A549 treated with GW870086 at 1 μM for 4 hours (cell line): ENCODE data around the gene PHLDA3. TPM values are rescaled to one million over a fixed set of nuclear protein-coding genes. Genes with fewer than 3 reads are reported as not detected.

Source experiments
- total RNA-seq: library from RNA; stranded (reverse); fragments of 200-300 nt; extraction: Qiagen RNA extraction; gene quantifications from 5 replicates; pipeline ENCODE4 v1.2.3, GENCODE V29; 2022; ENCODE audit warnings: low read depth

Gene PHLDA3
- total RNA-seq = 96.2 to 174 TPM (median 149 TPM) in 5 replicates

DNA sequence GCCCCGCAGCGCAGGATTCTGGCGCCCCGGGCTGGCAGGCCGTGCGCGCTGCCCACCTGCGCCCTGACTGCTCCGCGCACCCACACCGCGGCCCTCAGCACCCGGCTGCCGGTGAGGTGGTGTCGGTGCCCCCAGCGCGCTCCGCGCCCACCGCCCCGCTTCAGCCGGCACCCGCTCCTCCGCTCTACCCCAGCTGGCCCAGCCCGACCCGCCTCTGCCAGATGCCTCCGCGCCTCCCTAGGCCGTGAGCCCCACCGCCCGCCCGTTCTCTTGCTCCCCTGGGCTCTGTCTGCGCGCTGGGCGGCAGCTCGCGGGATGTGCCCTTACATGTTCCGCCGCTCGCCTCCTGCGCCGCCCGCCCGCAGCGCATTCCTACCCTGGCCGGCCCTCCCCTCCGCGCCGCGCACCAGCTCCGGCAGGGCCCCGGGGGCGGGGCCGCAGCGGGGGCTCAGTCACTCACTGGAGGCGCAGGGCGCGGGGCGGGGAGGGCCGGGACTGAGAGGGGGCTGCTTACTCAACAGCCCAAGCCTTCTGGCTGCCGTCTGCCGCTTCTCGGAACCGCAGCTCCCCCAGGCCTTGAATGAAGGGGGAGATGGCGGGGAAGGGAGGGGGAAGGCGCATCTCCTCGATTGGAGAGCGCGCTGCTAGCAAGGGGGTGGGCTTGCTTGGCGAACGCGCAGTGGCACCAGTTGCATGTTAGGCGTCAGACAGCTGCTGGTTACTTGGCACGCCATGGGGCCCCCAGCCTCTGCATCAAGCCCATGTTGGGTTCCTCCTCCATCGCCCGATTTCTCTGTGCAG lies at the start of gene PHLDA3:
TSS of gene PHLDA3 (minus strand) at position 345 of the 801 bp plus-strand sequence. CDS start 402 bp downstream, outside the sequence.

DNA sequence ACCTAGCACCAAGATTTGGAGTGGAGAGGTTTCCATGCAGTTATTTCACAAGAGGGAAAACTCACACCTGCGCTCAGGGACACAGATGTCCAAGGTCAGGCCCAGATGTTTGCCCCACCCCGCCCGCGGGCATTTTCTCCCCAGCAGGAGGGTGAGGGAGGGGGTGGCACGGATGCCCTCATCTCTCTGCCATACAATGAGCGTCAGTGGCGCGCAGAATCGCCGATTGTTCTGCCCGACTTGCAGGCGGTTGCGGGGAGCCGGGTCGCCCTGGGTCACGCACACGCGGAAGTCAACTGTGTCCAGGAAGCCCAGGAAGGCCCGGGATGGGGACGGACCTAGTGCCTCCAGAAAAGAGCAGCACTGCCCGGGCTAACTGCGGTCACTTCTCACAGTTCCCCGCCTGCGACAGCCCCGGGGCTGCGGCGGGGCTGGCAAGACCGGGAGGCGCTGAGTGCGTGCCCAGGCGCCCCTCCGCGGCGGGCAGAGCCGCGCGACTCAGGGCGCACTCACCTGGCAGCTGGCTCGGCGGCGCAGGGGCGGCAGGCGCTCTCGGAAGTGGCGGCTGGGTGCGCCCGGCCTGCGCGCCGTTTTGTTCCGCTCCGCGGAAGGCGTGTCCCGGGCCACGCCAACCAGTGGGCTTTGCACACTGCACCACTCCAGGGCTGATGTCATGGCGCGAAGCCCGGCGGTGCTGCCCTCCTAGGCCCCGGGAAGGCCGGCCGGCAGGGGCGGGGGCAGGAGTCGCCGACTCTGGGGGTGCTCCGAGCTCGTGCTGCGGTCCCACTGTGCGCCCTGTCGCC lies 37.8 kb upstream of the PHLDA3 start, which contains the start of gene CSRP1:
TSS of gene CSRP1 (minus strand) at position 567 of the 803 bp plus-strand sequence. CDS start 10,820 bp downstream, outside the sequence.

Other genes starting within 250 kb of the PHLDA3 start
- 0.02 to 0.07 TPM (median 0.05 TPM) in 4 of 5 replicates, not detected in the other for gene PKP1, start 185.7 kb downstream of the PHLDA3 start, total RNA-seq
- 0.13 to 0.39 TPM in 2 of 5 replicates, not detected in the others for gene TNNT2, start 91.5 kb downstream of the PHLDA3 start, total RNA-seq
- 0.61 to 1.1 TPM (median 0.80 TPM) in 5 replicates for gene LAD1, start 69.9 kb downstream of the PHLDA3 start, total RNA-seq
- not detected in 5 replicates for gene TNNI1, start 47.5 kb downstream of the PHLDA3 start, total RNA-seq
- gene CSRP1, start 37.9 kb upstream of the PHLDA3 start, total RNA-seq = 377 to 522 TPM (median 389 TPM) in 5 replicates
- 5.6 to 10.1 TPM (median 9.5 TPM) in 5 replicates for gene NAV1, start 69.9 kb upstream of the PHLDA3 start, total RNA-seq